GM21737 (cell line): Measurements from ENCODE around the gene SRRM3.
"Not testable (repeated sequence)": the region's sequence is repeated elsewhere in the genome, so short reads cannot be mapped to it uniquely, and the experiment has no call there.

Experiments used
- ATAC-seq: cut with Tn5 transposase; IDR thresholded peaks from one replicate; pipeline ENCODE4 v1.9.1; 2021; ENCODE audit warnings: mild to moderate bottlenecking, moderate library complexity; ENCODE audit not compliant: unreplicated experiment

SRRM3 gene

DNA sequence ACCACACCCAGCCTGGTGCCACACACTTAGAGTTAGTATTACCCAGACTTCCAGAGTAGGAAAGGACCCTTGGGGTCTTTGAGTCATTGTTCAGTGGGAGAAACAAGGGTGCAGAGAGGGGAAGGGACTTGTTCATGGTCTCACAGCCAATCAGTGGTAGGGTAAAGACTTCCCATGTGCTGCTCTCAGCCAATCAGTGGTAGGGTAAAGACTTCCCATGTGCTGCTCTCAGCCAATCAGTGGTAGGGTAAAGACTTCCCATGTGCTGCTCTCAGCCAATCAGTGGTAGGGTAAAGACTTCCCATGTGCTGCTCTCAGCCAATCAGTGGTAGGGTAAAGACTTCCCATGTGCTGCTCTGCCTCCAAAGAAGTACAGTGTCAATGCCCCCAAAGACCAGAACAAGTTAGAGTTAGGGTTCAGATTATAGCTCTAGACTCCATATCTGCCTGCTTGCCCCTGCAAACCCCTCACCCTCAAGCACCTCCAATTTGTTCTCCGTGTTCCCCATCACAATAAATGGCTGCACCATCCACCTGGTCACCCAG lies 25.3 kb downstream of the SRRM3 start:
- ATAC-seq: not testable (repeated sequence)

DNA sequence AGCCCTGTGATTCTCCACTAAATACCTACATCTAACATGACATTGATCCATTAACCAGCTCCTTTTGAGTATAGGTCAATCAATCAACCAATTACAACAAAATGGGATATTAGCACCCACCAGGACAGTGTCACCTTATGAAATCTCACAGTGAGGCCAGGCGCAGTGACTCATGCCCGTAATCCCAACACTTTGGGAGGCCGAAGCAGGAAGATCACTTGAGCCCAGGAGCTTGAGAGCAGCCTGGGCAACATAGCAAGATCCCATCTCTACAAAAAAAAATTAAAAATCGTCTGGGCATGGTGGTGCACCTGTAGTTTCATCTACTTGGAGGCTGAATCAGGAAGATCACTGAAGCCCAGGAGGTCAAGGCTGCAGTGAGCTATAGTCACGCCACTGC lies 28.5 kb downstream of the SRRM3 start:
- ATAC-seq: no peak

DNA sequence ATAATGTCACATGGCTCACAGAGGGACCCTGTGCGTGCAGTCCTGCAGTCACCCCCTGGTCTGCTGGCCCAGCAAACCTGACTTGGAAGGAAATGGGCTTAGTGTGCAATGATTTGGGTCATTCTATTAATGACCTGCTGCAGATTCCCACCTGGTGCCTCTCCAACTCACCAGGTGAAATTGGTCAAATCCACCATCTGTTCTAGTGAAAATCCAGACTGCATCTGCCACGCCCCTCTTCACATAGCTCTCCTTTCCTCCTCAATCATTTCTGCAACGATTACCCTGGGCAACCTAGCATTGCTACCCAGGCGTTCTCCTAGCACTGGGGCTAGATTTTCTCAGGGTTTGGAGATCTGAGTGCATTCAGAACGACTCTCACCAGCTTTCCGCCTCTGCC lies 29.4 kb downstream of the SRRM3 start:
- no peak for ATAC-seq

DNA sequence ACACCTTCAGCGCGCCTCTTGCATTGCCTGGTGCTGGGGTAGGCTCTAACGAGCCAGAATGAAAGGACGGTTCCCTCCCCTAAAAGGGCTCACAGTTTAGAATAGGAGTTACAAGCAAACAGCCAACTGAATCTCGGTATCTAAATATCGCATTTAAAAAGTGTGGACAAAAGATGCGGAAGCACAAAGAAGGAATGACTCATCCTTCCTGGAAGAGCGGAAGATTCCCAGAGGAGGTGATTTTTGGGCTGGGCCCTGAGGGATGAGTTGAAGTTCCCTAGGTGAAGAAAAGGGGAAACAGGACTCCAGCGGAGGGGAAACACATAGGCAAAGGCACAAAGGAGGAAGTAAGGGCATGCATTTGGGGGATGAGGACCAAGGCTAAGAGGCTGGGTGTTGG lies 29.9 kb downstream of the SRRM3 start:
- ATAC-seq: no peak

DNA sequence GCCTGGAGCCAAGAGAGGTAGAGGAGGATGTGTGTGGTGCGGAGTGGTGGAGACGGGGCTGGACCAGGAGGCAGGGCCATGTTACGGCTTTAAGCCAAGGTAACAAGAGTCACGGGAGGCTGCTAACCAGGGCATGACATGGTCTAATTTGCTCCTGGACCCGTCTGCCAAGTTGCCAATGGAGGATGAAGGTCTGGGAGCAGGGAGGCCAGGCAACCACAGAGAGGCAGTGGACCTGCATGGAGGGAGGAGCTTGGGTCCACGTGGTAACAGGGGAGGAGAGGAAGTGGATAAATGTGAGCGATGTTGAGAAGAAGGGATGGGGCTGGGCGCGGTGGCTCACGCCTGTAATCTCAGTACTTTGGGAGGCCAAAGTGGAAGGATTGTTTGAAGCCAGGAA lies 31.0 kb downstream of the SRRM3 start:
- ATAC-seq: no peak

DNA sequence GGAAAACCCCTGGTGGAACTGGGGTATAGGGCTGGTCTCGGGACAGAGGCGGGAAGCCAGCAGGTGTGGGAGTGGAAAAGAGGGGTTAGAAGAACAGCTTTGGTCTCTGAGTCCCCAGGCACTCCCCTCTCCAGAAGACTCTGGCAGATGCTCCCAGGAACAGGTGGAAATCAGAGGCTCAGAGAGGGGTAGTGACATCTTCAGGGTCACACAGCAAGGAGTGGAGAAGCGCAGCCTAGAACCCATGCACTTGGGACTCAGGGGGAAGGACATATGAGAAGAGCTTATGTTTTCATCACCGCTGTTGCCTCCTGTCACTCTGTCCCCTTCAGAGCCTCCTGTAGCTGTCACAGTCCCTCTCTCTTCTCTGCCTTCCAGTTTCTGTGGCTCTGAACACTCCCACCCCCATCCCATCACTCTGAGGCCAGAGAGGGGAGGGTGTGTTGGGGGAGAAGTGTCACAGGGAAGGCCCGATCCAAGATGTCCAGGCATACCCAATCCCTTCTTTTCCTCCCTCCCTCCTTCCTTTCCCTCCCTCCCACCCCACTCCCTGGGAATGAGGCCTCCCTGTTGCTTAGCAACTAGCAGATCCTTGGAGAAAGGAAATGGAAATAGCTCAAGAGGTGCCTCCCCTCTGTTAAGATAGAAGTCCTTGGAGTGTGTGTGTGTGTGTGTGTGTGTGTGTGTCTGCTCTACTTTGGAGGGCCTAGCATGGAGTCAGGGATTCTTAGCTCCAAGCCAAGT lies 32.0 kb downstream of the SRRM3 start:
- no peak for ATAC-seq

DNA sequence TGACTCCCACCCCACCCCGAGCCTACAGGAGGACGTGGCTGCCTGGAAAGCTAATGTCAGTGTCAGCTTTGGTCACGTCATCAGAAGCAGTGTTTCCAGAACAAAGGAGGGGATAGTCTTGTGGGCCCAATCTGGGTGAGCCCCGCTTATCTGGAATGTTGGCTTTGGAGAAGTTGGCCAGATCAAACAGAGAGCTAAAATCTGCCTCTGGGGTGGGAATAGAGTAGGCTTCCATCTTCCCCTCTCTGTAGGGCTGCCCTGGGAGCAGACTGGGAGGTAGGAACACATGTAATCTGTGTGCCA lies 32.5 kb downstream of the SRRM3 start:
- ATAC-seq: no peak

DNA sequence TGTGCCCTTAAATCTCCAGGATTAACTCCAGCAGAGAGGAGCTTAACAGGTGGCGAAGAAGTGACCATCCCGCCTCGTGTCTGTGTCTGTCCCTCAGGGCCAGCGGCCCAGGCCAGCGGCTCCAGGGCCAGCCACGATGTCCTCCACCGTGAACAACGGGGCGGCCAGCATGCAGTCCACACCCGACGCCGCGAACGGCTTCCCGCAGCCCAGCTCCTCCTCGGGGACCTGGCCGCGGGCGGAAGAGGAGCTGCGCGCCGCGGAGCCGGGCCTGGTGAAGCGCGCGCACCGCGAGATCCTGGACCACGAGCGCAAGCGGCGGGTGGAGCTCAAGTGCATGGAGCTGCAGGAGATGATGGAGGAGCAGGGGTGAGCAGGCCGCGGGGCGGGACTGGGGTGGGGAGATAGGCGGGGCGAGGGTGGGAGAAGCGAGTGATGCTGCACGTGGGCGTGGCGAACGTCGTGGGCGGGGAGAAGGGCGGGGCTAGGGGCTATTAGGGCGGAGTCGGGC lies 33.3 kb downstream of the SRRM3 start:
- ATAC-seq: no peak

DNA sequence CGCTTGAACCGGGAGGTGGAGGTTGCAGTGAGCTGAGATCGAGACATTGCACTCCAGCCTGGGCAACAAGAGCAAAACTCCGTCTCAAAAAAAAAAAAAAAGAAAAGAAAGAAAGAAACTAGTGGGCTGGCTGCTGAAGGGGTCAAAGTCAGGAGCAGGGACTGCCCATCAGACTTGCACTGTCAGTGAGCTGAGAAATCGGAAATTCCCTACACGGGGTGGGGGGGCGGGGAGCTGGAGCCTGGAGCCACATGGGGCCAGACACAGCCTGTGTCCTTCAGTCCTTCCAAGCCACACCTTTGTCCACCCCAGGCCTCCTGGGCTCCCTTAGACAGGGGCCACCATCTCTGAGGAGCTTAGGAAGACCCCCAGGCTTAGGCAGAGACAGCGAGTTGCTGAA lies 34.5 kb downstream of the SRRM3 start:
- no peak for ATAC-seq

DNA sequence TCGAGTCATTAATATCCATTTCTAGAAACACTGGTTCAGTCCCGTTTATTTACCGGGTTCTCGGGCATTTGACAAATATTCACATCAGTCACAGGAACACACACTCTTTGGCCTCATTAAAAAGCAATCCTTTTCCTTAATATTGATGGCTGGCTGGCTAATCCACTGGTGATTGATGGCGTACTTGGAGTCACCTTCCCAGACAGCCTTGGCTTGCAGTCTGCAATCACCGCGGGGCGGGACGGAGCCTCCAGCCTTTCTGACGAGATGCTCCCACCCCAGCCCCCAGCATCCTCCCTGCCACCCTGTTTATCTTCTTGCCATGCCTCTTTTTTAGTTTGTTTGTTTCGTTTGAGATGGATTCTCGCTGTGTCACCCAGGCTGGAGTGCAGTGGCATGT lies 36.6 kb downstream of the SRRM3 start:
- no peak for ATAC-seq

DNA sequence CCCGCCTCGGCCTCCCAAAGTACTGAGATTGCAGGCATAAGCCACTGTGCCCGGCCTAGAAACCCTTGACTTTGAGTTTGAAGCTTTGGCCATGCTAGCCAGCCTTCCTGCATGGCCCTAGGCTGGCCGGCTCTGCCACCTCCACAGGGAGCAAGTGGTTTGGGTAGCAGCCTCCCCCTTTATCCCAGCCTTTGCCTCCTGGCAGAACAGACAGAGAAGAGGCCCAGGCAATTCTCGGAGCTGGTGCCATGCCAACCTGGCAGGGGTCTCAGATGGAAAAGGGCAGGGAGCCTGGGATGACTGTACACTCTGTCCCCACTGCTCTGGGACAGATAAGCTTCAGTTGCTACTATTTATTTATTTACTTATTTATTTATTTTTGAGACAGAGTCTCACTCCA lies 39.4 kb downstream of the SRRM3 start:
- no peak for ATAC-seq

DNA sequence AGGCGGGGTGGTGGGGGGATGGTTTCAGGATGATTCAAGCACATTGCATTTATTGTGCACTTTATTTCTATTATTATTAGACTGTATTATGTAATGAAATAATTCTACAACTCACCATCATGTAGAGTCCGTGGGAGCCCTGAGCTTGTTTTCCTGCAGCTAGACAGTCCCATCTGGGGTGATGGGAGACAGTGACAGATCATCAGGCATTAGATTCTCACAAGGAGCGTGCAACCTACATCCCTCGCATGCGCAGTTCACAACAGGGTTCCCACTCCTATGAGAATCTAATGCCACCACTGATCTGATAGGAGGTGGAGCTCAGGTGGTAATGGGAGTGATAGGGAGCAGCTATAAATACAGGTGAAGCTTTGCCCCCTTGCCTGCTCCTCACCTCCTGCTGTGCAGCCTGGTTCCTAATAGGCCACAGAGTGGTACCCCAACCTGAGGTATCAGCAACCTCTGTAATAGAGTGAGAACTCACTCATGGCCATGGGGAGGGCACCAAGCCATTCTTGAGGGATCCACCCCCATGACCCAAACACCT lies 40.9 kb downstream of the SRRM3 start:
- not testable (repeated sequence) for ATAC-seq

DNA sequence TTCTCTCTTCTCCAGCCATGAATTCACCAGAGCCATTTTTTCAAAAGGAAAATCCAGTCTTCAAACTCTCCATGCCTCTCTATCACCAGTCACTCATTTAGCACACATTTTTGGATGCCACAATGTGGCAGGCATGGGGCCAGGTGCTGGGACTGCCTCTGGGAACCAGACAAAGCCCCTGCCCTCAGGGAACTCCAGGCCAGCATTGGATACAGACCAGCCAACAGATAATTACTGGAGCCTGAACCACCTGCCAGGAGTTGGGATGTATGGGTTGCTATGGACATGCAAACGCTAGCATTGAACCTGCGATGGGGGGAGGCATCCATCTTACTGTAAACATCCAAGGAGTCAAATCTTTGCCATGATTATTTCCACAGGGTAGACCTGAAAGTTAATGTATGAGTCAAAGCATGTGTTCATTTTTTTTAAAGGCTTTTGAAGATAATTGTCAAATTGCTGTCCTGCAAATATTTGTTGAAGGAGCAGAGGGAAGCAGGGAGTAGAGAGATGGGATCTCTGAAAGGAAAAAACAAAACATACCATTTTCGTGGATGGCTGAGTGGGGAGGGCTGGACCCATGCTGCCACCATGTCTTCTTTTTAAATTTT lies 43.2 kb downstream of the SRRM3 start:
- ATAC-seq: no peak

DNA sequence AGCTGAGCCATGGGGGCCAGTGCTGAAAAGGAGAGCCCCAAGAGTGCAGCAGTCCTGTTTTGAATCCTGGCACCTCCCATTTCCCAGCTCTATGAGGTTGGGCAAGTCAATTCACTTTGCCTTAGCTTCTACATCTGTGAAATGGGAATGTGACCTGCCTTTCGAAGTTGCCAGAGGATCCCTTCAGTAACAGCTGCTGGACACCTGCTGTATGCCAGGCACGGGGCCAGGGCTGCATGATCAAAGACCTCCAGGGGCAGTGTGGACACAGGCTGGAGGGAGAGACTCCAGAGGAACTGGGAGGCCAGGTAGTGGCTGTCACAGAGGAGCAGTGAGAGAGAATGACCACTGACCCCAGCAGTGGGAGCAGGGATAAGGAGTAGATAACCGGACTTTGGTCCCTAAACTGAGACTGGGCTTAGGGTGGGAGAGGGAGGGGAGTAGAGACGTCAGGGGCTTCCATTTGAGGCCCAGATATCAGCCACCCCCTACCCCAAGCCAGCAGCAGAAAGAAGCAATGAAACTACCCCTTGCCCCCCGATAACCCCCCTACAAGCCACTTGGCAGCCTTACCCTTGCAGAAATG lies 45.2 kb downstream of the SRRM3 start:
- no peak for ATAC-seq

DNA sequence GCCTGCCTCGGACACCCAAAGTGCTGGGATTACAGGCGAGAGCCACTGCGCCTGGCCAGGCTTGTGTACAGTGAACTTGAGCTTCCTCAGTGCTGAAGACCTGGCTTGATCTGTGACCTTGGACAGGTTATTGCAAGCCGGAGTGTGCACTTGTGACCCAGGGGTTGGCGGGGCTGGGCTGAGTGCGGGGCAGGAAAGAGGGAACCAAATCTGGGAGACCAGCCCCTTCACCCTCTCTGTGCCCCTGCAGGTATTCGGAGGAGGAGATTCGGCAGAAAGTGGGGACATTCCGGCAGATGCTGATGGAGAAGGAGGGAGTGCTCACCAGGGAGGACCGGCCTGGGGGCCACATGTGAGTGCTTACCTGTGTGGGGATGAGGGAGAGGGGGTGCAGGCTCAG lies 46.2 kb downstream of the SRRM3 start:
- ATAC-seq: no peak

DNA sequence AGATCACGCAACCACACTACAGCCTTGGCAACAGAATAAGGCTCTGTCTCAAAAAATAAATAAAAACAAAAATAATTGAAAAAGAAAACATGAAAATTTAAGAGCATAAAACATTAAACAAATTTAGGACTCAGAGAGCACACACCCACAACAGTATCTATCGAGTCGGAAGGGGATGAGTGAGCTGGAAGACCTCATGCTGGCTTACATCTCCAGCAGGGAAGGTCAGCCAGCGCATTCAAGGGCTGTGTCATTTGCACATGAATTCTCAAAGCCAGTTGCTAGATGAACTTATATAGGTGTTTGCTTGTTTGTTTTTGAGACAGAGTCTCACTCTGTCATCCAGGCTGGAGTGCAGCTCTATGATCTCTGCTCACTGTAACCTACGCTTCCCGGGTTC lies 50.3 kb downstream of the SRRM3 start:
- no peak for ATAC-seq

DNA sequence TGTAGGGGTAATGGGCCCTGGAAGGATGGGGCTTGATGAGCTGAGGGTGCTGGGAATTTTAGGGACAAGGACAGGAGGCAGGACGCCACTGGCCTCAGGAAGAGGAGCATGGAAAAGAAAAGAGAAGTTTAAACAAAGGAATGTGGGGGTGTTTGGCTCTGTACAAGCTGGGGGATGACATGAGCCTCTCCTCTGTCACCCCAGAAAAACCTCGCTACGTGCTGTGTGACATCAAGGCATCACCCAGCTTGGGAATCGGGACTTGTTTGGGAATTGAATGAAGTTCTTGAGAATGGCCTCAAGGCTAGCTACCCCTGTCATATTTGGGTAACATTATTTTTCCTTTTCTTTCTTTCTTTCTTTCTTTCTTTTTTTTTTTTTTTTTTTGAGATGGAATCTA lies 53.1 kb downstream of the SRRM3 start:
- no peak for ATAC-seq

DNA sequence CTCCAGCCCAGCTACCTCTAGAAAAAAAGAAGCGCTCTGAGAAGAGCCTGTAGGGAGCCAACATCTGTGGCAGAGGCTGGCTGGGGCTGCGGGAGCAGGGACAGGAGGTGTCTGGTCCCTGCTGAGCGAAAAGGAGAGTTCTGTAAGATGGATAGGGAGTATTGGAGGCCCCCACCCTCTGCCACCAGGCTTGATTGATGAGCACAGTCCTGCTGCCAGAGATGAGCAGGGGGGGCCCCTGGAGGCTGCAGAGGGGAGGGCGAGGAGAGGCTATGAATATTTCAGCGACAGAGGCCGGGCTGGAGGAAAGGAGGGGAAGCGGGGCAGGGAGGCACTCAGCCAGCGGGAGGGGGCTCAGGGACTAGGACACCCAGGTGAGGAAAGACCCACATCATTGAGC lies 56.3 kb downstream of the SRRM3 start:
- ATAC-seq: no peak

DNA sequence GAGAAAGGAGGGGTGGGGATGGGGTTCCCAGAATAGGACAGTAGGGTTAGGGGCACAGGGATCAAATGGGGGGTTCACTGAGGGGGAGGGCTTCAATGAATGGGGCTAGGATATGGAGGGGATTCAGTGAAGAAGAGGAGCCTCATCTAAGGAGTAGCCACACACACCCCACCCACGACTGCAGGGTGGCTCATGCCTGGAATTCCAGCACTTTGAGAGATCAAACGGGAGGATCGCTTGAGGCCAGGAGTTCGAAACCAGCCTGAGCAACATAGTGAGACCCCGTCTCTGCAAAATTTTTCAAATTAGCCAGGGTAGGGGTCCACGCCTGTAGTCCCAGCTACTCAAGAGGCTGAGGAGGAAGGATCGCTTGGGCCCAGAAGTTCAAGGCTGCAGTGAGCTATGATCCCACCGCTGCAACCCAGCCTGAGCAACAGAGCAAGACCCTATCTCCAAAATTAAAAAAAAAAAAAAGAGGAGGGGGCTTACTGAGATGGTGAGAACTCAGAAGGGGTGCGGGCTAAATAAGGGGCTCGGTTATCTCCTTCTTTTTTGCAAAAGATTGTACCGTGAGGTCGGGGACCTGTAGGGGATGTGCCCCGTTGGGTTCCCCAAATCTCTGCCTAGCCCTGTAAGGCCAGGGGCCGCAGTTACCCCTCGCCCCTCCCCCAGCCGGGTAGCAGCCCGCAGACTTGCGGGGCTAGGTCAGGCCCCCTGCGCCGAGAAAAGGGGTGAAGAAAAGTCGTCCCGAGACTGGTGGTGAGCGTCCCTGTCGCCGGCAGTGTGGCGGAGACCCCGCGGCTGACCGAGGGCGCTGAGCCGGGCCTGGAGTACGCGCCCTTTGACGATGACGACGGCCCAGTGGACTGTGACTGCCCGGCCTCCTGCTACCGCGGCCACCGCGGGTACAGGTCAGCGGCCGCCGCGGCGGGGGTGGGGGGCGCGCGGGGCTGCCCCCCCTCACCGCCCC lies 57.7 kb downstream of the SRRM3 start:
- ATAC-seq: no peak

DNA sequence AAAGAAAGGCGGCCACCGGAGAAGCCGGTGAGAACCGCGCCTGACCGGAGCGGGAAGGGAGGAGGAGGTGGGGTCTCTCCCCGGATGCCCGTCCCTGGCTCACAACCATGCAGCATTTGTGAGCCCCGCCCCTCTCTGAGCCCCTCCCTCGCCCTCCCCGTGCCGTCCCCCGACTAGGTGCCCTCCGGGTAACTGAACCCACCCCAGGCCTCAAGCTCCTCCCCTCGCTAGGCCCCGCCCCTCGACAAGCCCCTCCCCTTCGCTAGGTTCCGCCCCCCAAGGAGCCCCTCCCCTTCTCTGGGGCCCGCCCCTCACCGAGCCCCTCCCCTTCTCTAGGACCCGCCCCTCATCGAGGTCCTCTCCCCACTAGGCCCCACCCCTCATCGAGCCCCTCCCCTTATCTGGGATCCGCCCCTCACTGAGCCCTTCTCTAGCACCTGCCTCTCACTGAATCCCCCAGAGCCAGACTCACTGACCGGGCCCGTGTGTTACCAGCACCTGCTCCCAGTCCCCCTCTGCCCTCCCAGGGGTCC lies 58.5 kb downstream of the SRRM3 start:
- no peak for ATAC-seq

DNA sequence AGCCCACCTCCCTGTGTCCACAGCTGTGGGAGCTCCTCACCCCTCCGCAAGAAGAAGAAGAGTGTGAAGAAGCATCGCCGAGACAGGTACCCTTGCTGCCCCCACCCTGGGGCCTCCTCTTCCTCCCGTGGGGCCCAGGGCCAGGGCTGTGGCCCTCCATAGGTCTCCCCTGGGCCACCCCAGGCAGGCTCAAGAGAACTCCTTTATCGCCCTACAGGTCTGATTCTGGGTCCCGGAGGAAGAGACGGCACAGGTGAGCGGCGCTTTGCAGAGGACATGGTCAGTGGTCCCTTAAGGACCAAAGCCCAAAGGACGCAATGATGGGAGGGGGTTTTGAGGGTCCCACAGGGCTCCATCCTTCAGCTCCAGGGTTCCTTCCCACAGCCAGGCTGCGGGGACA lies 59.6 kb downstream of the SRRM3 start:
- no peak for ATAC-seq
